ENCODE results near the gene CNTNAP2.

- TF ChIP-seq CTCF (conservative IDR thresholded peaks at IDR 0.05 in 1 of 2, IDR thresholded peaks at IDR 0.05 in 1 of 2; ENCODE audit: low read depth in 1 of 2, low read length in 2 of 2) (no peak), EZH2 (IDR thresholded peaks at IDR 0.05; ENCODE audit: low read length, missing control alignments) (no peak)
These were observed 2159.9 kb downstream of the CNTNAP2 start for GRCh38 chr7:148276314-148277041.

All from fibroblast of lung (primary cell).